GM18526 (cell line): ENCODE results near the gene GPALPP1.

ENCODE experiments used
- POLR2A ChIP-seq: IDR thresholded peaks from 3 replicates; pipeline ENCODE4 v1.6.1; 2011; ENCODE audit not compliant: insufficient read length; ENCODE audit errors: extremely low read depth

The GPALPP1 gene

DNA sequence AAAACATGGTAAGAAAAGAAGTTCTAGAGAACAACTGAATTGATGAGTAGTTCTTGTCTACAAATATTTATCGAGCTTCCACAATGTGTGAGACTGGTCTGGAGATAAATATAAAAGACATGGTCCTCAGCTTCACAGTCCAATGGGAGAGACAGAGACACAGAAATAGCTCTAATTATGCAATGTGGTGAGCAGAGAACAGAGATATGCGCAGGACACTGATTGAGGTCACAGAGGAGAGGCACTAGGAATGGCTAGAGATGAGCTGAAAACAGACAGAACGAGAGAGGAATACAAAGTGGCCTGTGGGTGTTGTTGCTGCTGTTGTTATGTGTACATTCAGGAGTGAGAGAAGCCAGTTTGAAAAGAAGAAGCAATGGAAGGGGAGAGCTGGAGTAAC lies 53.2 kb downstream of the GPALPP1 start:
- no peak for TF ChIP-seq POLR2A

GRCh38 chr13:45046445-45046844 lies 57.1 kb downstream of the GPALPP1 start:
- no peak for TF ChIP-seq POLR2A

GRCh38 chr13:45047394-45048310 lies 58.3 kb downstream of the GPALPP1 start:
- TF ChIP-seq POLR2A = no peak

- no peak for TF ChIP-seq POLR2A
Observed at GRCh38 chr13:45048890-45049407, 59.6 kb downstream of the GPALPP1 start.

DNA sequence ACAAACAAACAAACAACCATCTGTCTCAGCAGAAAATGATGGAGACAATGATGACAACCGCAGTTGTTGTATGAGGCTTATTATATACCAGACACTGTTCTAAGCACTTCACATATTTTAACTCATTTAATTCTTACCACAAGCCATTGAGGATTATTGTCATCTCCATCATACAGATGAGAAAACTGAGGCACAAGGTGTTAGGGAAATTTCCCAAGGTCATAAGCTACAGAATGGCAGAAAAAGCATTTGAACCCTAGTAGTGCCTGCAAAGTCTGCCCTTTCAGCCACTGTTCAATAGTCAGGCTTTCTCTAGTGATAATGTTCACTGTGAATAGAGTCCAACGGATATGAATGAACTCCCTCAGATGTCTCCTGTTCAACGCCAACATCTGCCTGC lies 60.1 kb downstream of the GPALPP1 start:
- TF ChIP-seq POLR2A = no peak

GRCh38 chr13:45051315-45051714 lies 62.0 kb downstream of the GPALPP1 start:
- no peak for TF ChIP-seq POLR2A

GRCh38 chr13:45055198-45055901 lies 66.0 kb downstream of the GPALPP1 start:
- no peak for TF ChIP-seq POLR2A

DNA sequence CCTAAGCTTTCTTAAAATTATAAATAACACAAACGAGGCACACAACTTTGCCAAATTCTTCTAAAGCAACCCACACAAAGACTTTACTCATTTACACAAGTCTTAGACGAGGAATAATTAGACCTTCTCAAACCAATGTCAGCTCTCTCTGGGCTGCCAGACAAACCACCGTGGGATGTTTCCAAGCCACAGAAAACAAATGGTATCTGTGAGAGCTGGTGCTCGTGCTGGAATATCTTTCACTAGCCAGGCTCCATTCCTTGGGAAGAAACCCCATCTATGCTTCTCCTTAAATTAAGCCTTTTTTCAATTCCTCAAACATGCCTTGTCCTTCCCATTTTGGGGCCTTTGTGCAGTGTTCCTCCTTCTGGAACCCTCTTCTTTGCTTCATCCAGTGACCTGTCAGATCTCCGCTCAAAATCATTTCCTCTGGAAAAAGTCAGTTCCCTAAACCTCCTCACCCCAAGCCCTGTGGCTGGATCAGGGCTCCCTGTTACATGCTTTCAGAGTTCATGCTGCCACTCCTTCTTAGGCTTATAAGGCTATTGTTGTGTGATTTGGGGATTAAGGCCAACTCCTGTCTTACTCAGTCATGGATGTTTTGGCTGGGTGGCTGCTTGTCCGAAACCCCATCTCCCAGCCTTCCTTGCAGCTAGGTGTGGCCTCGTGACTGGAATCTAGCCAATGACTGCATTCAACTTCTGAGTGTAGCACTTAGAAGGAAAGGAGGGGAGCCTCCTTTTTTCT lies 66.7 kb downstream of the GPALPP1 start:
- no peak for TF ChIP-seq POLR2A

GRCh38 chr13:45060062-45060461 lies 70.7 kb downstream of the GPALPP1 start:
- no peak for TF ChIP-seq POLR2A

GRCh38 chr13:45063261-45063860 lies 74.0 kb downstream of the GPALPP1 start:
- no peak for TF ChIP-seq POLR2A

GRCh38 chr13:45064889-45065288 lies 75.6 kb downstream of the GPALPP1 start:
- TF ChIP-seq POLR2A = no peak

- TF ChIP-seq POLR2A = no peak
Observed at GRCh38 chr13:45068036-45069001, 79.0 kb downstream of the GPALPP1 start.

DNA sequence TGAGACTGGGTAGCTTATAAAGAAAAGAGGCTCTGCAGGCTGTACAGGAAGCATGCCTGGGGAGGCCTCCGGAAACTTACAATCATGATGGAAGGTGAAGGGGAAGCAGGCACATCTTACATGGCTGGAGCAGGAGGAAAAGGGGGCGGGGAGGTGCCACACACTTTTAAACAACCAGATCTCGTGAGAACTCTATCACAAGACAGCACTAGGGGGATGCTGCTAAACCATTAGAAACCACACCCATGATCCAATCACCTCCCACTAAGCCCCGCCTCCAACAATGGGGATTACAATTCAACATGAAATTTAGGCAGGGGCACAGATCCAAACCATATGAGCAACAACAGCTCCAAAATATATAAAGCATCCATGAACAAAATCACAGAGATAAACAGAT lies 84.5 kb downstream of the GPALPP1 start:
- no peak for TF ChIP-seq POLR2A

DNA sequence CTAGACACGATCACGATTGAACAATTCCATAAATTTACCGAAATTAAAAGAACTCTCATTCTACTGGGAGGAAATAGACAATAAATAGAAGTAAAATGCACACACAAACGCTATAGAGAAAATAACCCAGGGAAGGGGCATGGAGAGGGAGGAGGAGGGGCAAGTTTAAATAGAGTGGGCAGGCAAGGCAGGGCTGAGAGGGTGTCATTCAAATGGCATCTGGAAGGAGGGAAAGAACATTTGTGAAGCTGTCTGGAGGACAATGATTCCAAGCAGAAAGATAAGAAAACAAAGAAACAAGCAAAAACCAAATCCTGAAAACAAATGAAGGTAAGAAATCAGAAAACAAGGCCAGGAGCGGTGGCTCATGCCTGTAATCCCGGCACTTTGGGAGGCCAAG lies 85.4 kb downstream of the GPALPP1 start:
- TF ChIP-seq POLR2A = no peak

GRCh38 chr13:45078003-45078402 lies 88.7 kb downstream of the GPALPP1 start:
- TF ChIP-seq POLR2A = no peak
